ENCODE measurements around the gene ABCF2.

The ABCF2 gene

GRCh38 chr7:151252961-151253711 lies 26.1 kb upstream of the ABCF2 start:
- no peak for DNase-seq (ENCODE audit: low read depth in 1 of 2, low spot score in 1 of 2)

- no peak for DNase-seq (ENCODE audit: low read depth in 1 of 2, low spot score in 1 of 2)
Observed at GRCh38 chr7:151252561-151252835, 25.5 kb upstream of the ABCF2 start.

- no peak for DNase-seq (ENCODE audit: low read depth in 1 of 2, low spot score in 1 of 2)
Observed at GRCh38 chr7:151251689-151252560, 24.9 kb upstream of the ABCF2 start.

- DNase-seq (ENCODE audit: low read depth in 1 of 2, low spot score in 1 of 2): no peak
Observed at GRCh38 chr7:151251328-151251688, 24.3 kb upstream of the ABCF2 start.

- DNase-seq (ENCODE audit: low read depth in 1 of 2, low spot score in 1 of 2): no peak
Observed at GRCh38 chr7:151250181-151251132, 23.5 kb upstream of the ABCF2 start.

- DNase-seq (ENCODE audit: low read depth in 1 of 2, low spot score in 1 of 2): no peak
Observed at GRCh38 chr7:151249732-151250072, 22.7 kb upstream of the ABCF2 start.

GRCh38 chr7:151249034-151249731 lies 22.2 kb upstream of the ABCF2 start:
- no peak for DNase-seq (ENCODE audit: low read depth in 1 of 2, low spot score in 1 of 2)

GRCh38 chr7:151248346-151249033 lies 21.5 kb upstream of the ABCF2 start, which contains the start of gene SMARCD3:
Gene SMARCD3, minus strand, starts transcription at chr7:151248694. Its CDS starts 132 bp downstream, at chr7:151248562.
- DNase-seq (ENCODE audit: low read depth in 1 of 2, low spot score in 1 of 2): no peak

- DNase-seq (ENCODE audit: low read depth in 1 of 2, low spot score in 1 of 2): no peak
Observed at GRCh38 chr7:151247611-151248345, 20.8 kb upstream of the ABCF2 start.

GRCh38 chr7:151246851-151247580 lies 20.0 kb upstream of the ABCF2 start:
- no peak for DNase-seq (ENCODE audit: low read depth in 1 of 2, low spot score in 1 of 2)

- no peak for DNase-seq (ENCODE audit: low read depth in 1 of 2, low spot score in 1 of 2)
Observed at GRCh38 chr7:151246102-151246850, 19.3 kb upstream of the ABCF2 start.

GRCh38 chr7:151245360-151246101 lies 18.5 kb upstream of the ABCF2 start:
- DNase-seq (ENCODE audit: low read depth in 1 of 2, low spot score in 1 of 2): peak; percentile 36 to 49

GRCh38 chr7:151244841-151245346 lies 17.9 kb upstream of the ABCF2 start:
- no peak for DNase-seq (ENCODE audit: low read depth in 1 of 2, low spot score in 1 of 2)

GRCh38 chr7:151244196-151244840 lies 17.3 kb upstream of the ABCF2 start:
- no peak for DNase-seq (ENCODE audit: low read depth in 1 of 2, low spot score in 1 of 2)

- DNase-seq (ENCODE audit: low read depth in 1 of 2, low spot score in 1 of 2): no peak
Observed at GRCh38 chr7:151243408-151244195, 16.6 kb upstream of the ABCF2 start.

GRCh38 chr7:151243045-151243349 lies 16.0 kb upstream of the ABCF2 start:
- no peak for DNase-seq (ENCODE audit: low read depth in 1 of 2, low spot score in 1 of 2)

Data from stimulated activated CD4-positive, alpha-beta T cell treated with anti-CD3 and anti-CD28 coated beads, Interleukin-15, amount 100 ng/mL, for 1 hour (primary cell).